Fibroblast of peridontal ligament (primary cell): ENCODE results near the gene CD19.
"Not testable (repeated sequence)": the region's sequence is repeated elsewhere in the genome, so short reads cannot be mapped to it uniquely, and the experiment has no call there.

Experiments
- DNase-seq: peaks from one replicate; pipeline ENCODE4 v3.0.0-alpha.2; 2010; ENCODE audit errors: extremely low read depth

Gene CD19

GRCh38 chr16:28931801-28932225, at the start of gene CD19:
Gene CD19, plus strand, starts transcription at chr16:28931971. Its CDS starts 30 bp downstream, at chr16:28932001.
- DNase-seq: no peak

GRCh38 chr16:28882551-28883160, 49.1 kb upstream of the CD19 start:
- no peak for DNase-seq

- DNase-seq: no peak
Observed at GRCh38 chr16:28883221-28883996, 48.4 kb upstream of the CD19 start.

- DNase-seq: no peak
Observed at GRCh38 chr16:28884045-28884444, 47.7 kb upstream of the CD19 start.

GRCh38 chr16:28886945-28887344, 44.8 kb upstream of the CD19 start:
- no peak for DNase-seq

- DNase-seq: not testable (repeated sequence)
Observed at GRCh38 chr16:28890355-28890754, 41.4 kb upstream of the CD19 start.

GRCh38 chr16:28891964-28892890, 39.5 kb upstream of the CD19 start:
- DNase-seq: no peak

- no peak for DNase-seq
Observed at GRCh38 chr16:28893291-28893690, 38.5 kb upstream of the CD19 start.

- DNase-seq: no peak
Observed at GRCh38 chr16:28895609-28896008, 36.2 kb upstream of the CD19 start.

GRCh38 chr16:28897826-28898225, 33.9 kb upstream of the CD19 start:
- DNase-seq: no peak

GRCh38 chr16:28898266-28898665, 33.5 kb upstream of the CD19 start:
- DNase-seq: no peak

- DNase-seq: no peak
Observed at GRCh38 chr16:28898942-28899341, 32.8 kb upstream of the CD19 start.

- DNase-seq: no peak
Observed at GRCh38 chr16:28899882-28900590, 31.7 kb upstream of the CD19 start.

- no peak for DNase-seq
Observed at GRCh38 chr16:28900601-28901000, 31.2 kb upstream of the CD19 start.

- DNase-seq: no peak
Observed at GRCh38 chr16:28901862-28902261, 29.9 kb upstream of the CD19 start.

- no peak for DNase-seq
Observed at GRCh38 chr16:28902909-28903308, 28.9 kb upstream of the CD19 start.

GRCh38 chr16:28903344-28904042, 28.3 kb upstream of the CD19 start:
- DNase-seq: no peak

GRCh38 chr16:28904363-28904762, 27.4 kb upstream of the CD19 start:
- DNase-seq: no peak

GRCh38 chr16:28904828-28905227, 26.9 kb upstream of the CD19 start:
- DNase-seq: no peak

- DNase-seq: no peak
Observed at GRCh38 chr16:28905229-28905754, 26.5 kb upstream of the CD19 start.
